Measurements from ENCODE around the gene KCNAB2. TPM values are rescaled to one million over a fixed set of nuclear protein-coding genes. Genes with fewer than 3 reads are reported as not detected.

Gene KCNAB2
- polyA plus RNA-seq, result 4.5 and 11.1 TPM in 2 replicates

GRCh38 chr1:6045561-6045960 lies at the start of gene KCNAB2:
Gene KCNAB2 (plus strand): TSS chr1:6045888. CDS start chr1:6051537, 5,649 bp downstream.

Other genes with a start within 250 kb of the KCNAB2 start
- 0.48 and 1.2 TPM in 2 replicates for gene NPHP4, start 53.5 kb upstream of the KCNAB2 start, polyA plus RNA-seq
- 0.55 and 8.3 TPM in 2 replicates for gene CHD5, start 134.4 kb downstream of the KCNAB2 start, polyA plus RNA-seq
- gene RPL22, start 153.7 kb downstream of the KCNAB2 start, polyA plus RNA-seq, result 167 and 173 TPM in 2 replicates
- 3.3 and 6.0 TPM in 2 replicates for gene RNF207, start 160.2 kb downstream of the KCNAB2 start, polyA plus RNA-seq
- gene ICMT, start 190.1 kb downstream of the KCNAB2 start, polyA plus RNA-seq, result 123 and 159 TPM in 2 replicates
- gene HES3, start 198.3 kb downstream of the KCNAB2 start, polyA plus RNA-seq, result not detected in 2 replicates
- gene GPR153, start 215.2 kb downstream of the KCNAB2 start, polyA plus RNA-seq, result not detected in 2 replicates